HEK293 (cell line): ENCODE results near the gene SEC23B.

ENCODE experiments used
- CTCF ChIA-PET: fragments of 350-600 bp; formaldehyde crosslinking; extraction: SDS; loops from one replicate; lab custom pipeline; 2021; ENCODE audit warnings: antibody characterized with exemption; lab: Yijun Ruan, JAX
- POLR2A ChIA-PET: fragments of 300-600 bp; formaldehyde crosslinking; extraction: SDS; loops from one replicate; lab custom pipeline; 2020; ENCODE audit warnings: antibody characterized with exemption, inconsistent platforms; lab: Yijun Ruan, JAX
- H3K27ac ChIP-seq: fragments of 200-500 bp; sonication (Bioruptor generic); 2 replicates; pipeline ENCODE4 v1.5.1; 2014; ENCODE audit warnings: low read depth, low read length, control low read depth, inconsistent platforms; ENCODE audit errors: extremely low read depth
- H3K36me3 ChIP-seq, 2 experiments: fragments of 200-500 bp in 1 of 2; sonication (Bioruptor generic) in 1 of 2; 1 replicate in 1 of 2; 2 replicates in 1 of 2; pipeline ENCODE4 v1.5.1; 2014 to 2017; ENCODE audit warnings: inconsistent platforms in 2 of 2, low read length in 2 of 2; ENCODE audit not compliant: control insufficient read depth in 2 of 2, insufficient read depth in 1 of 2
- H3K4me1 ChIP-seq: fragments of 200-500 bp; sonication (Bioruptor generic); 2 replicates; pipeline ENCODE4 v1.5.1; 2014; ENCODE audit warnings: mild to moderate bottlenecking, low read length, inconsistent platforms; ENCODE audit not compliant: control insufficient read depth, insufficient read depth
- H3K4me3 ChIP-seq: 2 replicates; pipeline ENCODE4 v1.5.1; 2011; ENCODE audit warnings: low read depth, mild to moderate bottlenecking, control low read depth, low read length, moderate library complexity
- H3K9me3 ChIP-seq: fragments of 200-500 bp; sonication (Bioruptor generic); 2 replicates; pipeline ENCODE4 v1.5.1; 2014; ENCODE audit warnings: low read depth, low read length, inconsistent platforms; ENCODE audit not compliant: control insufficient read depth, insufficient read depth
- BCL6B ChIP-seq: fragments of 450-650 bp; formaldehyde crosslinking; IDR thresholded peaks from 2 replicates; pipeline ENCODE4 v1.5.1; 2017; ENCODE audit warnings: missing biosample characterization, missing genetic modification characterization
- GLI4 ChIP-seq: fragments of 450-650 bp; formaldehyde crosslinking; IDR thresholded peaks from 2 replicates; pipeline ENCODE4 v1.5.1; 2016; ENCODE audit warnings: missing biosample characterization, missing genetic modification characterization
- KLF16 ChIP-seq: fragments of 450-650 bp; formaldehyde crosslinking; IDR thresholded peaks from 2 replicates; pipeline ENCODE4 v1.5.1; 2017; ENCODE audit warnings: missing biosample characterization, missing genetic modification characterization
- KLF17 ChIP-seq: fragments of 450-650 bp; formaldehyde crosslinking; IDR thresholded peaks from 2 replicates; pipeline ENCODE4 v1.5.1; 2016; ENCODE audit warnings: missing biosample characterization, missing genetic modification characterization
- KLF7 ChIP-seq: fragments of 450-650 bp; formaldehyde crosslinking; IDR thresholded peaks from 2 replicates; pipeline ENCODE4 v1.5.1; 2016; ENCODE audit warnings: missing biosample characterization, missing genetic modification characterization, borderline replicate concordance
- OSR2 ChIP-seq: fragments of 450-650 bp; formaldehyde crosslinking; IDR thresholded peaks from 2 replicates; pipeline ENCODE4 v1.5.1; 2016; ENCODE audit warnings: missing biosample characterization, missing genetic modification characterization
- OVOL3 ChIP-seq: fragments of 450-650 bp; formaldehyde crosslinking; IDR thresholded peaks from 2 replicates; pipeline ENCODE4 v1.5.1; 2016; ENCODE audit warnings: missing biosample characterization, missing genetic modification characterization
- ZBTB17 ChIP-seq: fragments of 450-650 bp; formaldehyde crosslinking; IDR thresholded peaks from 2 replicates; pipeline ENCODE4 v1.5.1; 2016; ENCODE audit warnings: missing biosample characterization, missing genetic modification characterization
- ZNF146 ChIP-seq: fragments of 450-650 bp; formaldehyde crosslinking; IDR thresholded peaks from 2 replicates; pipeline ENCODE4 v1.5.1; 2016; ENCODE audit warnings: missing biosample characterization, missing genetic modification characterization
- ZNF184 ChIP-seq: fragments of 450-650 bp; IDR thresholded peaks from 2 replicates; pipeline ENCODE4 v1.5.1; 2018; ENCODE audit warnings: missing biosample characterization, mild to moderate bottlenecking, missing genetic modification characterization
- ZNF2 ChIP-seq: fragments of 450-650 bp; formaldehyde crosslinking; IDR thresholded peaks from 2 replicates; pipeline ENCODE4 v1.5.1; 2016; ENCODE audit warnings: missing biosample characterization, missing genetic modification characterization
- ZNF292 ChIP-seq: fragments of 450-650 bp; formaldehyde crosslinking; IDR thresholded peaks from 2 replicates; pipeline ENCODE4 v1.5.1; 2016; ENCODE audit warnings: low read depth, missing biosample characterization, missing genetic modification characterization, borderline replicate concordance
- ZNF324 ChIP-seq: fragments of 450-650 bp; formaldehyde crosslinking; IDR thresholded peaks from 2 replicates; pipeline ENCODE4 v1.5.1; 2016; ENCODE audit warnings: missing biosample characterization, missing genetic modification characterization
- ZNF362 ChIP-seq: fragments of 450-650 bp; formaldehyde crosslinking; IDR thresholded peaks from 2 replicates; pipeline ENCODE4 v1.5.1; 2016; ENCODE audit warnings: missing biosample characterization, missing genetic modification characterization
- ZNF404 ChIP-seq: fragments of 450-650 bp; formaldehyde crosslinking; IDR thresholded peaks from 2 replicates; pipeline ENCODE4 v1.5.1; 2017; ENCODE audit warnings: missing biosample characterization, missing genetic modification characterization
- ZNF473 ChIP-seq: fragments of 450-650 bp; formaldehyde crosslinking; IDR thresholded peaks from 2 replicates; pipeline ENCODE4 v1.5.1; 2017; ENCODE audit warnings: missing biosample characterization, missing genetic modification characterization
- ZNF501 ChIP-seq: fragments of 450-650 bp; formaldehyde crosslinking; IDR thresholded peaks from 2 replicates; pipeline ENCODE4 v1.5.1; 2016; ENCODE audit warnings: missing biosample characterization, missing genetic modification characterization
- ZNF513 ChIP-seq: fragments of 450-650 bp; IDR thresholded peaks from 2 replicates; pipeline ENCODE4 v1.5.1; 2018; ENCODE audit warnings: missing biosample characterization, missing genetic modification characterization
- ZNF549 ChIP-seq: fragments of 450-650 bp; IDR thresholded peaks from 2 replicates; pipeline ENCODE4 v1.5.1; 2018; ENCODE audit warnings: missing biosample characterization, missing genetic modification characterization, mild to moderate bottlenecking, inconsistent platforms, moderate library complexity
- ZNF585B ChIP-seq: fragments of 450-650 bp; formaldehyde crosslinking; IDR thresholded peaks from 2 replicates; pipeline ENCODE4 v1.5.1; 2016; ENCODE audit warnings: missing biosample characterization, missing genetic modification characterization
- ZNF600 ChIP-seq: fragments of 450-650 bp; formaldehyde crosslinking; IDR thresholded peaks from 2 replicates; pipeline ENCODE4 v1.5.1; 2016; ENCODE audit warnings: missing biosample characterization, missing genetic modification characterization
- ZNF621 ChIP-seq: fragments of 450-650 bp; formaldehyde crosslinking; IDR thresholded peaks from 2 replicates; pipeline ENCODE4 v1.5.1; 2017; ENCODE audit warnings: missing biosample characterization, missing genetic modification characterization
- ZNF623 ChIP-seq: fragments of 450-650 bp; formaldehyde crosslinking; IDR thresholded peaks from 2 replicates; pipeline ENCODE4 v1.5.1; 2016; ENCODE audit warnings: missing biosample characterization, missing genetic modification characterization
- ZNF658 ChIP-seq: fragments of 450-650 bp; formaldehyde crosslinking; IDR thresholded peaks from 2 replicates; pipeline ENCODE4; 2016; ENCODE audit warnings: missing biosample characterization, missing genetic modification characterization
- ZNF664 ChIP-seq: fragments of 450-650 bp; formaldehyde crosslinking; IDR thresholded peaks from 2 replicates; pipeline ENCODE4 v1.5.1; 2016; ENCODE audit warnings: missing biosample characterization, missing genetic modification characterization
- ZNF670 ChIP-seq: fragments of 450-650 bp; formaldehyde crosslinking; IDR thresholded peaks from 2 replicates; pipeline ENCODE4 v1.5.1; 2016; ENCODE audit warnings: missing biosample characterization, missing genetic modification characterization, low read depth
- ZNF747 ChIP-seq: fragments of 450-650 bp; formaldehyde crosslinking; IDR thresholded peaks from 2 replicates; pipeline ENCODE4 v1.5.1; 2016; ENCODE audit warnings: missing biosample characterization, missing genetic modification characterization
- ZNF777 ChIP-seq: fragments of 450-650 bp; formaldehyde crosslinking; IDR thresholded peaks from 2 replicates; pipeline ENCODE4 v1.5.1; 2017; ENCODE audit warnings: missing biosample characterization, missing genetic modification characterization, borderline replicate concordance
- ZNF830 ChIP-seq: fragments of 450-650 bp; IDR thresholded peaks from 2 replicates; pipeline ENCODE4 v1.5.0; 2018; ENCODE audit warnings: missing biosample characterization, missing genetic modification characterization, low read depth, mild to moderate bottlenecking, moderate library complexity
- ZSCAN5A ChIP-seq: fragments of 450-650 bp; formaldehyde crosslinking; IDR thresholded peaks from 2 replicates; pipeline ENCODE4 v1.5.1; 2016; ENCODE audit warnings: missing biosample characterization, missing genetic modification characterization

SEC23B gene

GRCh38 chr20:18566892-18567738 is 59.4 kb downstream of the SEC23B start, which contains the start of gene SMIM26:
SMIM26 (plus strand) TSS chr20:18567432; CDS start chr20:18567479, 47 bp downstream.
- Histone ChIP-seq H3K36me3 (peaks cover 19 to 34% of the 10 kb centered on the region in 2 experiments), H3K9me3 (no peaks in the 10 kb centered on the region), H3K4me3 (peak within 1 kb of the TSS; percentile 84), H3K27ac (peak within 1 kb of the TSS; percentile 77), H3K4me1 (no peaks in the 10 kb centered on the region)
- ChIA-PET POLR2A (interaction anchor here (1.4 kb wide), 2 partner anchors 60 to 100 kb away, joined by 3 to 9 read pairs; partner anchors contain the start of genes DZANK1, POLR3F and SEC23B), CTCF (no interaction called here)
- TF ChIP-seq GLI4 (tag by site-specific recombination) (no peak), ZNF600 (peak; percentile 68; the same call in 1 of the 2 replicates), ZNF184 (tag by site-specific recombination) (0 out of 2 replicates have a peak, but pooled peaks have one; percentile 22), ZNF621 (no peak), ZNF324 (tag by site-specific recombination) (0 out of 2 replicates have a peak, but pooled peaks have one; percentile 34), BCL6B (tag by site-specific recombination) (no peak), ZNF747 (tag by site-specific recombination) (no peak), KLF17 (tag by site-specific recombination) (peak; percentile 78; the same call in 1 of the 2 replicates), ZNF513 (tag by site-specific recombination) (no peak), OSR2 (tag by site-specific recombination) (no peak), OVOL3 (tag by site-specific recombination) (peak; percentile 68; the same call in 1 of the 2 replicates), ZNF585B (no peak), ZNF362 (tag by site-specific recombination) (no peak), ZBTB17 (tag by site-specific recombination) (peak; percentile 97), ZSCAN5A (tag by site-specific recombination) (peak; percentile 84; the same call in 1 of the 2 replicates), ZNF501 (tag by site-specific recombination) (peak; percentile 88; the same call in 1 of the 2 replicates), ZNF404 (tag by site-specific recombination) (peak; percentile 4; the same call in 1 of the 2 replicates), ZNF549 (tag by site-specific recombination) (no peak), ZNF146 (tag by site-specific recombination) (0 out of 2 replicates have a peak, but pooled peaks have one; percentile 21), ZNF2 (peak; percentile 90), ZNF664 (tag by site-specific recombination) (no peak), ZNF830 (no peak), ZNF658 (tag by site-specific recombination) (no peak), KLF16 (tag by site-specific recombination) (no peak), ZNF473 (tag by site-specific recombination) (no peak), ZNF623 (no peak), ZNF777 (tag by site-specific recombination) (peak; percentile 40; the same call in 1 of the 2 replicates), ZNF670 (tag by site-specific recombination) (no peak), ZNF292 (tag by site-specific recombination) (no peak), KLF7 (no peak)
